Fibroblast of mammary gland (primary cell): ENCODE measurements around the gene P2RY2.

Experiments used
- DNase-seq: peaks from one replicate; pipeline ENCODE4 v3.0.0-alpha.2; 2010; ENCODE audit warnings: low read depth
- H3K4me3 ChIP-seq: 2 replicates; pipeline ENCODE4 v1.5.1; 2011; ENCODE audit warnings: low read depth, mild to moderate bottlenecking, low read length, moderate library complexity; ENCODE audit not compliant: control insufficient read depth
- TF ChIP-seq, protein P1 (sequence below): conservative IDR thresholded peaks from 2 replicates; pipeline ENCODE4 v1.5.1; 2011; ENCODE audit warnings: low read depth, low read length, inconsistent platforms; ENCODE audit not compliant: control insufficient read depth, insufficient read depth

The P2RY2 gene

DNA sequence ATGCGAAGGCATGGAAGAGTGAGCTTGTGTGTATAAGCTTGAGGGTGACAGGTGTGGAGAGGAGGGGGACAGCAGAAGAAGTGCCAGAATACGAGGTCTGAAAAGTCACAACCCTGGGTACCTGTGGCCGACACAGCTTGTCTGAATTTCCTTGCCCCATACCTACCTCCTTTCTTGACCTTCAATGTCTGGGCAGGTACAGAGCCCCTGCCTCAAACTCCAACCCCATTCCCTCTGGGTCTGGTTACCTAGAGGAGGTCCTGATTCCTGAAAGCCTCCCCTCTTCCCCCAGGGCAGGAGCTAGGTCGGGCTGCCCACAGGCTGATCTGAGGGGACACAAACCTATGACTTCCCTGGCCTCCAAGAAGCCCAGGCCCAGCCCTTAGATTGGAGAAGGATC is 39.4 kb upstream of the P2RY2 start:
- TF ChIP-seq, protein P1, sequence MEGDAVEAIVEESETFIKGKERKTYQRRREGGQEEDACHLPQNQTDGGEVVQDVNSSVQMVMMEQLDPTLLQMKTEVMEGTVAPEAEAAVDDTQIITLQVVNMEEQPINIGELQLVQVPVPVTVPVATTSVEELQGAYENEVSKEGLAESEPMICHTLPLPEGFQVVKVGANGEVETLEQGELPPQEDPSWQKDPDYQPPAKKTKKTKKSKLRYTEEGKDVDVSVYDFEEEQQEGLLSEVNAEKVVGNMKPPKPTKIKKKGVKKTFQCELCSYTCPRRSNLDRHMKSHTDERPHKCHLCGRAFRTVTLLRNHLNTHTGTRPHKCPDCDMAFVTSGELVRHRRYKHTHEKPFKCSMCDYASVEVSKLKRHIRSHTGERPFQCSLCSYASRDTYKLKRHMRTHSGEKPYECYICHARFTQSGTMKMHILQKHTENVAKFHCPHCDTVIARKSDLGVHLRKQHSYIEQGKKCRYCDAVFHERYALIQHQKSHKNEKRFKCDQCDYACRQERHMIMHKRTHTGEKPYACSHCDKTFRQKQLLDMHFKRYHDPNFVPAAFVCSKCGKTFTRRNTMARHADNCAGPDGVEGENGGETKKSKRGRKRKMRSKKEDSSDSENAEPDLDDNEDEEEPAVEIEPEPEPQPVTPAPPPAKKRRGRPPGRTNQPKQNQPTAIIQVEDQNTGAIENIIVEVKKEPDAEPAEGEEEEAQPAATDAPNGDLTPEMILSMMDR: no peak

DNA sequence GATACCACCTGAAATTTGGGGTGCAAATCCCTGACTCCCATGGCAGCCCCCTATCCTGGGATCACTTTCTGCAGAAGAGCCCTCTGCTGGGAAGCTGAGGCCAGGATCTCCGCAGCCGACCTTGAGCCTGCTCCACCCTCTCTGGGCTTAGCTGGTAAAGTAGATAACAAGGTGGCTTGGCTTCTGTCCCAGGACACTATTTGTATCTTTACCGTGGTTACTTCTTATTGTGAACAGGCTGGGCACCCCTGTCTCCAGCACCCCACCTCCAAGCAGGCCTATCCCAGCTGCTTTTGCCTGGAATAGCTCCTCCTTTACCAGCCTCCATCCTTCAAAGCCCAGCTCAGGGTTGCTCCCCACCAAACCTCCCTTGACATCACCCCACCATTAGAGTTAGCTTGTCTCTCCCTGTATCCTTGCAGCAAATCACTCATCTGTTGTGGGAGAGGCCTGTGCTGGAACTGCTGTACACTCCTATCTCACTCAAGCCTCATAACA is 35.2 kb upstream of the P2RY2 start:
- DNase-seq: no peak
- no peak overlapping the region for H3K4me3 ChIP-seq
- TF ChIP-seq, protein P1: no peak

More for the DNA sequence above, 39.4 kb upstream of the P2RY2 start:
- DNase-seq: no peak
- no peak overlapping the region for H3K4me3 ChIP-seq

DNA sequence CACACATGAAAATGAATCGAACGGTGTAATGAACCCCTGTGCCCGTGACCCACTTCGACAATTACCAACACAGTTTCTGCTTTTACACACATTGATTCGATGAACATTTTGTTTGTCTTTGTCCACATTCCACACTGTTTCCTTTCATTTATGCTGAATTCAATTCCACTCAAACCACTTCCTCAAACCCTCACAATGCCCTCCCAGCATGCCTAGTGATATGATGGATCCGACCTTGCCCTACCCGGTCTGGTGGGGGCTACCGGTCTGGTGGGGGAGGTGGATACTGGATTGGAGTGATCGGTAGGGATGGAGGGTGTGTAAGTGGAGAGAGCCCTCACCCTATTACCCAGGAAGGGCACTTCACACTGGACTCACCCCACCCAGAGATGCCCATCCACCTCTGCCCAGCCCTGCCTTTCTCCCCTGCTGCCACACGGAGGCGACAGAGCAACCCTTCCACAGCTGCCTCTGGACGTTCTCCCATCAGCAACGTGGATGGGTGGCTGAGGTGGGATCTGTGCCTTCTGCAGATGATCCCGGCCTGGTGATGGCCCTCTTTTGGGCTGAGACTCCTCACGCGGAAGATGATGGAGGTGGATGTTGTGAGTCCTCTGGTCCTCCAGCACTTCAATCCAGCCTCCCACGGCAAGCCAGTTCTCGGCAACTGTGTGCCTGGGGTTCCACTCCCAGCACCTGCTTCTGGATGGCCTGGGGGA is 33.0 kb upstream of the P2RY2 start:
- H3K4me3 ChIP-seq: no peak overlapping the region
- peak; percentile 55 for DNase-seq

DNA sequence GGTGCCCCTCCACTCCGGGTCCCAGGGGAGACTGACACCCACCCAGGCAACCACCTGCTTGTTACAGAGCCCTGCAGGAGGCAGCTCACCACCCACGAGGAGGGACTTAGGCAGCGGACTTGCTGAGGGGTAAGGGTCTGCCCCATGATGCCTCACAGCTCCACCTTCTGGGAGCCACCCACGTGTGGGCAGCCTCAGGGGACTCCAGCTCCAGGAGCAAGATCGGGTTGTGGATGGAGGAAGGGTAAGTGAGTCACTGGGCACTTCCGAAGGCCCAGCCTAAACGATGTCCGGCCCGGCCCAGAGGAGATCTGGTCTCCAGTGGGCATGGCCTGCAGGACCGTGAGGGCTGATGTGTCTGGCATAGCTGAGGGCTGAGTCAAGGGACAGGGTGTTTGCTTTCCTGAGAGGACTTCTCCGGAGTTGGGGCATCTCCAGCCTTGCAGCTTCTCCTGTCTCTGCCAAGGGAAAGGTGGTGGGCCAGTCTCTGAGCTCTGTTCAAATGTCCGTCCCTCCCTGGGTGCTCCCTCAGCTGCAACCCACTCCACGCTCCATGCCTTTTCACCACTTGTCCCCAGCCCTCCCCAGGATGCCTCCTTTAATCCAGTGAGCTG is 32.3 kb upstream of the P2RY2 start:
- TF ChIP-seq, protein P1: no peak
- DNase-seq: peak; percentile 69
- H3K4me3 ChIP-seq: no peak overlapping the region

More for the DNA sequence above, 33.0 kb upstream of the P2RY2 start:
- TF ChIP-seq, protein P1: peak; percentile 95

DNA sequence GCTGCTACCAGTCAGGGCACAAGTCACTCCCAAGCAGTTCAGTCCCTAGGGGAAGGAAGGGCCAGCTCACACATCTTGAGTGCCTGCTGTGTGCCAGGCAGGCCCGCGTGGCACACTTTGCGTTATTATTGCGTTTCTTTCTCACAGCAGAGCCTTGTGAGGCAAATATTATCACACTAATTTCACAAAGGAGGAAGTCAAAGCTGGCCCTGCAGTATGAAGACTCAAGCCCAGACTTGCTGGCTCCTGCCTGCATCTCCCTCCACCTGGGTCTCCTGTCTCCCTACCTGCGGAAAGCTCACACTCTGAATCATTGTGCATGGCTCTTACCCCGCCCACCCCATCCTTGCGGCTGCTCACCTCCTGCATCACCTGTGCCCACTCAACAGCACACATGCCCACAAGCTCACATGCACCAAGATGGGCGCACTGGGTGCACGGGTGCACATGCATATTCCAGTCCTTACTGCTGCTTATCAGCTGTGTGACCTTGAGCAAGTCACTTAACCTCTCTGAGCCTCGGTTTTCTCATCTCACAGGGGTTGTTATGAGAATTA is 31.7 kb upstream of the P2RY2 start:
- TF ChIP-seq, protein P1: no peak
- DNase-seq: no peak
- H3K4me3 ChIP-seq: no peak overlapping the region

DNA sequence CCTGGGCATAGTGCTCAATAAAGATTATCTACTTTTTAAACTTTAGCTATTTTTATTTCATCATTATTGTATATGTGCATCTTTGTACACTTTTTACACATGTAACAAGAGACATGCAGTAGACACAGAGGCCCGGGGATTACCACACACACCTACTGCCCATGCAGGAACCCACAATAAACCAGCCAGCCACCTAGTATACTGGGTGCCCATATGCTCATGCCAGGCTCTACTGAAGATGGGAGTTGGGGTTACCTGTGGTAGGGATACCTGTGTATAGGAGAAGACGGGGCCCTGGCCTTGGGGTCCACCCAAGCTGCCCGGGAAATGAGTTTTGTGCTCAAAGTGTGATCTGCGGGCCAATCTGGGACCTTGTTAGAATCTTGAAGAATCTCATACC is 31.2 kb upstream of the P2RY2 start:
- DNase-seq: no peak
- no peak overlapping the region for H3K4me3 ChIP-seq
- TF ChIP-seq, protein P1: no peak
